Medulla oblongata (tissue), 1 donor: ENCODE data around the gene TRIM75.
"Not testable (repeated sequence)": the region's sequence is repeated elsewhere in the genome, so short reads cannot be mapped to it uniquely, and the experiment has no call there.

Source experiments
- DNase-seq: peaks from one replicate; pipeline ENCODE4 v3.0.0-alpha.2; 2015; ENCODE audit errors: extremely low spot score

Gene TRIM75

GRCh38 chr4:165053645-165054044 is at the start of gene TRIM75:
Gene TRIM75 (plus strand): TSS chr4:165053866. CDS start chr4:165059148, 5,282 bp downstream.
- no peak for DNase-seq

GRCh38 chr4:165005352-165005925 is 48.2 kb upstream of the TRIM75 start:
- no peak for DNase-seq

- DNase-seq, result no peak
These were observed 47.2 kb upstream of the TRIM75 start for GRCh38 chr4:165006456-165006855.

- no peak for DNase-seq
These were observed 46.8 kb upstream of the TRIM75 start for GRCh38 chr4:165006886-165007285.

- DNase-seq, result no peak
These were observed 44.0 kb upstream of the TRIM75 start for GRCh38 chr4:165009493-165010227.

- no peak for DNase-seq
These were observed 43.2 kb upstream of the TRIM75 start for GRCh38 chr4:165010487-165010886.

- no peak for DNase-seq
These were observed 42.7 kb upstream of the TRIM75 start for GRCh38 chr4:165010991-165011390.

- no peak for DNase-seq
These were observed 42.3 kb upstream of the TRIM75 start for GRCh38 chr4:165011403-165011802.

GRCh38 chr4:165013691-165014090 is 40.0 kb upstream of the TRIM75 start:
- DNase-seq, result no peak

GRCh38 chr4:165016971-165017370 is 36.7 kb upstream of the TRIM75 start:
- DNase-seq, result no peak

GRCh38 chr4:165019995-165020394 is 33.7 kb upstream of the TRIM75 start:
- DNase-seq, result not testable (repeated sequence)

GRCh38 chr4:165025782-165026181 is 27.9 kb upstream of the TRIM75 start:
- not testable (repeated sequence) for DNase-seq

GRCh38 chr4:165027762-165028402 is 25.8 kb upstream of the TRIM75 start:
- peak; percentile 7 for DNase-seq

- DNase-seq, result no peak
These were observed 22.0 kb upstream of the TRIM75 start, which contains the start of gene TRIM60 for GRCh38 chr4:165031436-165032211. Gene TRIM60 (plus strand): TSS chr4:165031999. CDS start chr4:165040073, 8,074 bp downstream.

GRCh38 chr4:165048170-165048569 is 5.5 kb upstream of the TRIM75 start:
- no peak for DNase-seq

GRCh38 chr4:165052627-165053026 is 1.0 kb upstream of the TRIM75 start:
- DNase-seq, result no peak

- no peak for DNase-seq
These were observed 1.9 kb downstream of the TRIM75 start for GRCh38 chr4:165055601-165056000.

GRCh38 chr4:165058666-165059065 is 5.0 kb downstream of the TRIM75 start:
- no peak for DNase-seq

- DNase-seq, result no peak
These were observed 5.7 kb downstream of the TRIM75 start for GRCh38 chr4:165059386-165059785.

- peak; percentile 19 for DNase-seq
These were observed 7.3 kb downstream of the TRIM75 start for GRCh38 chr4:165060938-165061337.

GRCh38 chr4:165070560-165070959 is 16.9 kb downstream of the TRIM75 start:
- DNase-seq, result no peak

- not testable (repeated sequence) for DNase-seq
These were observed 19.7 kb downstream of the TRIM75 start for GRCh38 chr4:165073346-165073745.
